ENCODE data around the gene ZNF609.

GRCh38 chr15:64536244-64536836 lies 76.0 kb downstream of the ZNF609 start:
- TF ChIP-seq POLR2A (IDR thresholded peaks at IDR 0.05; ENCODE audit: low read depth, low read length) (no peak), SPI1 (IDR thresholded peaks at IDR 0.05; ENCODE audit: low read depth, low read length) (no peak)
